ENCODE data around the gene TOP1. TPM values are rescaled to one million over a fixed set of nuclear protein-coding genes. Genes with fewer than 3 reads are reported as not detected.

Gene TOP1
- total and polyA plus RNA-seq, 2 of the 4 experiments (the other 2 are of a cell fraction): 14.0 to 21.5 TPM

GRCh38 chr20:41124451-41125094 is 96.0 kb downstream of the TOP1 start:
- Histone ChIP-seq H3K79me1 (ENCODE audit: low read depth in 1 of 2, low read length in 2 of 2) (peaks cover 0 to 20% of the 10 kb centered on the region in 2 experiments; a peak in 2 of 4 replicates), H3K4ac (ENCODE audit: low read depth, low read length) (no peak overlapping the region), H3K9ac (ENCODE audit: low read depth, low read length) (no peak overlapping the region), H4K91ac (ENCODE audit: insufficient read depth, low read depth, low read length) (no peak overlapping the region), H4K8ac (ENCODE audit: low read depth in 2 of 2, low read length in 2 of 2) (no peak overlapping the region), H3K9me3 (ENCODE audit: control insufficient read depth, insufficient read depth, low read length) (no peaks in the 10 kb centered on the region), H3K4me1 (ENCODE audit: control insufficient read depth, insufficient read depth, low read length) (no peaks in the 10 kb centered on the region), H2BK20ac (ENCODE audit: low read depth, low read length) (no peak overlapping the region), H3K14ac (replicated peaks; ENCODE audit: low read depth, low read length) (no peak overlapping the region), H2AFZ (replicated peaks; ENCODE audit: low read length, poor library complexity) (no peak overlapping the region), H2AK5ac (ENCODE audit: low read depth, low read length) (no peak overlapping the region), H2AK9ac (replicated peaks; ENCODE audit: low read depth, low read length, poor library complexity) (no peak overlapping the region), H3K4me3 (ENCODE audit: insufficient read depth, low read depth, low read length) (no peak overlapping the region), H3K9me1 (ENCODE audit: insufficient read depth, low read length) (peaks cover 7% of the 10 kb centered on the region; the same call in 1 of the 2 replicates), H4K20me1 (ENCODE audit: insufficient read depth, low read length) (no peaks in the 10 kb centered on the region; the same call in 1 of the 2 replicates), H3K36me3 (ENCODE audit: control insufficient read depth, insufficient read depth, low read length) (peaks cover 56% of the 10 kb centered on the region), H3K27me3 (ENCODE audit: control insufficient read depth, insufficient read depth, low read length) (no peaks in the 10 kb centered on the region), H3K4me2 (ENCODE audit: low read depth, low read length) (no peak overlapping the region), H3K23ac (ENCODE audit: low read depth, low read length) (no peak overlapping the region), H2BK5ac (ENCODE audit: low read depth, low read length, poor library complexity, severe bottlenecking) (no peak overlapping the region), H3K56ac (ENCODE audit: extremely low read depth, insufficient read depth, low read length) (no peak overlapping the region), H4K5ac (ENCODE audit: low read depth, low read length) (no peak overlapping the region), H3K18ac (ENCODE audit: low read depth, low read length) (no peak overlapping the region), H2BK15ac (ENCODE audit: low read depth, low read length) (no peak overlapping the region), H2BK120ac (ENCODE audit: low read depth, low read length) (no peak overlapping the region), H3K27ac (ENCODE audit: insufficient read depth, low read length) (no peak overlapping the region)
- in situ Hi-C loops (cut with MboI; ENCODE audit: low sequenced_read_pairs) (no loop called here), dilution Hi-C loops (cut with HindIII; ENCODE audit: low sequenced_read_pairs, unreplicated experiment) (no loop called here), intact Hi-C loops (cut with micrococcal nuclease) (no loop called here)
- TF ChIP-seq MXI1 (IDR thresholded peaks at IDR 0.05; ENCODE audit: borderline replicate concordance, low read depth, low read length) (no peak), POLR2A (IDR thresholded peaks at IDR 0.05; ENCODE audit: low read depth, low read length) (no peak), USF2 (IDR thresholded peaks at IDR 0.05; ENCODE audit: low read depth, low read length) (no peak)
- ATAC-seq (ENCODE audit: low read depth) (no peak), DNase-seq (no peak)
- 100% methylated on average over 2 of the region's 3 CpGs; no CpG with 5 or more reads in 1 of the 2 experiments for WGBS, 2 experiments (ENCODE audit: extremely low coverage in 2 of 2, insufficient read length in 1 of 2)
- no TSS peak for BruUV-seq (replicated peaks)
- ChIA-PET POLR2A (ENCODE audit: unreplicated experiment) (no interaction called here), CTCF (no interaction called here)
